SW480 (cell line): Measurements from ENCODE around the gene CHDH.

Experiments
- DNase-seq: peaks from one replicate; pipeline ENCODE4 v3.0.0-alpha.2; 2016; ENCODE audit warnings: low spot score

The CHDH gene

GRCh38 chr3:53823956-53824657 is 22.1 kb downstream of the CHDH start:
- DNase-seq, result no peak

GRCh38 chr3:53823026-53823955 is 22.9 kb downstream of the CHDH start:
- no peak for DNase-seq

GRCh38 chr3:53822331-53822741 is 23.9 kb downstream of the CHDH start:
- no peak for DNase-seq

- DNase-seq, result no peak
Observed at GRCh38 chr3:53821631-53822121, 24.5 kb downstream of the CHDH start.

GRCh38 chr3:53820756-53821580 is 25.3 kb downstream of the CHDH start:
- DNase-seq, result no peak

GRCh38 chr3:53820084-53820483 is 26.1 kb downstream of the CHDH start:
- DNase-seq, result no peak

GRCh38 chr3:53819163-53819868 is 26.9 kb downstream of the CHDH start:
- no peak for DNase-seq

- no peak for DNase-seq
Observed at GRCh38 chr3:53818221-53819162, 27.7 kb downstream of the CHDH start.

- no peak for DNase-seq
Observed at GRCh38 chr3:53817809-53818208, 28.4 kb downstream of the CHDH start.

- DNase-seq, result no peak
Observed at GRCh38 chr3:53817211-53817610, 29.0 kb downstream of the CHDH start.

GRCh38 chr3:53816425-53816824 is 29.8 kb downstream of the CHDH start:
- no peak for DNase-seq

- no peak for DNase-seq
Observed at GRCh38 chr3:53815651-53816050, 30.6 kb downstream of the CHDH start.

GRCh38 chr3:53815067-53815466 is 31.2 kb downstream of the CHDH start:
- DNase-seq, result no peak

- DNase-seq, result no peak
Observed at GRCh38 chr3:53813876-53814275, 32.3 kb downstream of the CHDH start.

GRCh38 chr3:53813229-53813628 is 33.0 kb downstream of the CHDH start:
- no peak for DNase-seq

- no peak for DNase-seq
Observed at GRCh38 chr3:53812434-53812833, 33.8 kb downstream of the CHDH start.

- DNase-seq, result no peak
Observed at GRCh38 chr3:53811143-53811927, 34.9 kb downstream of the CHDH start.

- DNase-seq, result no peak
Observed at GRCh38 chr3:53809764-53810400, 36.3 kb downstream of the CHDH start.

- no peak for DNase-seq
Observed at GRCh38 chr3:53809267-53809666, 37.0 kb downstream of the CHDH start.
